IPS-15b (cell line): Measurements from ENCODE around the gene KIAA1755.
"Not testable (repeated sequence)": the region's sequence is repeated elsewhere in the genome, so short reads cannot be mapped to it uniquely, and the experiment has no call there.

Source experiments
- H3K27me3 ChIP-seq: one replicate; pipeline ENCODE4 v1.6.1; 2013; ENCODE audit warnings: low read length; ENCODE audit not compliant: control insufficient read depth, insufficient read depth
- H3K36me3 ChIP-seq: one replicate; pipeline ENCODE4 v1.6.1; 2013; ENCODE audit warnings: low read length; ENCODE audit not compliant: control insufficient read depth, insufficient read depth
- H3K4me1 ChIP-seq: one replicate; pipeline ENCODE4 v1.6.1; 2013; ENCODE audit warnings: mild to moderate bottlenecking, low read length; ENCODE audit not compliant: control insufficient read depth, insufficient read depth
- H3K4me3 ChIP-seq: one replicate; pipeline ENCODE4 v1.5.1; 2013; ENCODE audit warnings: low read depth, low read length
- H3K9ac ChIP-seq: one replicate; pipeline ENCODE4 v1.6.1; 2013; ENCODE audit warnings: low read depth, mild to moderate bottlenecking, low read length
- H3K9me3 ChIP-seq: one replicate; pipeline ENCODE4 v1.6.1; 2013; ENCODE audit warnings: mild to moderate bottlenecking, low read length; ENCODE audit not compliant: control insufficient read depth, insufficient read depth

The KIAA1755 gene

DNA sequence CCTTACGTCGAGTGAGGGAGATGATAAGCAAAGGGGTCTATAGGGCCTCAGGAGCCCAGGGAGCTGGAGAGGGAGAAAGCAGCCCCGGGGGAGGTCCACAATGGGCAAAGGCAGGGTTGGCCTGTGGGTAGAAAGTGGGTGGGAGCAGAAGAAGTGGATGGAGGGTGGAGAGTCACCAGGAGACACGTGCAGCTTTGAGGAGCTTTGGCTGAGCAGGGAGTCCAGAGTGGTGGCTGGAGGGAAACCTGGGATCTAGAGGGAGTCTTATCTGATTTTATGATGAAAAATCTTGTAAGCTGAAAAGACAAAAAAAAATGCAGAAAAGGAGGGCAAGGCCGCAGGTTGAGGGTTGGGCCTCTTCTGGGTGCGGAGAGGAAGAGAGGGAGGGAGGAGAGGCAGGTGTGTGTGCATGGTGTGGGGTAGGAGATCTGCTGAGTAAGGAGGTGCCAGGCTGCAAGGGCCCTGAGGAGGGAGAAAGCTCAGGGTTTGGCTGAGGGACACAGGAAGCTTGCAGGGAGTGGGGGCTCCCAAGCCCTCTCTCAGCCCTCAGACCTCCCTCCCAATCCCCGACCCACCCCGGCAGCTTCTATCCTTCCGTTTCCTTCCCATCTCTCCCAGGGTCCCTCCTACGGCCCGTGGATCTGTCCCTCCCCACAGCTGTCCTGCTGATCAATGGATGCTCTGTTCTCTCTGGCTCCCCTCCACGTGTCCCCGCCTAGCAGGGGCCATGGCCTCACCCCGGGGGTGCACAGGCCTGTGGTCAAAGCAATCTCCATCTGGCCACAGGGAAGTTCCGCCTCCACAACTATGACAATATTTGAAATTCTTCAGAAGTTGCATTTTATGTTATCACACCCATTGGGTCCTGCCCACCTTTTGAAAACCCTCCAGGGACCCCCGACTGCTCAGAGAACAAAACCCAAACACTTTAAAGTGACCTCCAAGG is 26.3 kb upstream of the KIAA1755 start:
- no peaks in the 10 kb centered on the region for H3K4me1 ChIP-seq
- H3K9ac ChIP-seq, result no peak overlapping the region
- no peak overlapping the region for H3K4me3 ChIP-seq
- no peaks in the 10 kb centered on the region for H3K36me3 ChIP-seq
- no peaks in the 10 kb centered on the region for H3K9me3 ChIP-seq
- H3K27me3 ChIP-seq, result no peaks in the 10 kb centered on the region

DNA sequence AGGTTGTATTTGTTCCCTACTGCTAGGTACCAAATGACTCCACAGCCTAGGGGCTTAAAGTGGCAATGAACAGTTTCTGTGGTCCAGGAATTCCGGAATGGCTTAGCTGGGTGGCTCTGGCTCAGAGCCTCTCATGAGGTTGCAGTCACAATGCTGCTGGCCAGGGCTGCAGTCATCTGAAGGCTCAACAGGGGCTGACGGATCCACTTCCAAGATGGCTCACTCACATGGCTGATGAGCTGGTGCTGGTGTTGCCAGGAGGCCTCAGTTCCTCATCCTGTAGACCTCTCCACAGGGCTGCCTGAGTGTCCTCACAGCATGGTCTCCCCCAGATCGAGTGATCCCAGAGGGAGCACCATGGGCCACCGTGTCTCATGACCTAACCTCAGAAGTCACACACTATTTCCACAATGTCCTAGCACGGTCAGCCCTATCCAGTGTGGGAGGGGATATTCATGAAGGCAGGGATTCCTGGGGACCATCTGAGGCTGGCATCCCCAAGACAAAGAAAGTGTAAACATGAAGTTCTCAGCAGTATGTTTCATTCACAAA is 24.4 kb upstream of the KIAA1755 start:
- H3K9me3 ChIP-seq, result peaks cover 3% of the 10 kb centered on the region
- no peak overlapping the region for H3K9ac ChIP-seq
- H3K4me3 ChIP-seq, result no peak overlapping the region
- no peaks in the 10 kb centered on the region for H3K4me1 ChIP-seq
- H3K27me3 ChIP-seq, result no peaks in the 10 kb centered on the region
- no peaks in the 10 kb centered on the region for H3K36me3 ChIP-seq

DNA sequence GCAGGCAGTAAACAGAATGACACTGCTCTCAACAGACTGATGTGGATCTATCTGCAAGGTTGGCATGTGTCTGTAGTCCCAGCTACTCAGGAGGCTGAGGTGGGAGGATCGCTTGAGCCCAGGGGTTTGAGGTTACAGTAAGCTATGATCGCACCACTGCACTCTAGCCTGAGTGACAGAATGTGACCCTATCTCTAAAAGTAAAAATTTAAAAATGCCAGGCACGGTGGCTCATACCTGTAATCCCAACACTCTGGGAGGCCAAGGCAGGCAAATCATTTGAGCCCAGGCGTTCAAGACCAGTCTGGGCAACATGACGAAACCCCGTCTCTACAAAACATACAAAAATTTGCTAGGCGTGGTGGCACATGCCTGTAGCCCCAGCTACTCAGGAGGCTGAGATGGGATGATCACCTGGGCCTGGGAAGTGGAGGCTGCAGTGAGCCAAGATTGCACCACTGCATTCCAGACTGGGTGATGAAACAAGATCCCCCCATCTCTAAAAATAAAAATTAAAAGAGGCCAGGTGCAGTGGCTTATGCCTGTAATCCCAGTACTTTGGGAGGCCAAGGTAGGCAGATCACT is 23.6 kb upstream of the KIAA1755 start:
- H3K27me3 ChIP-seq, H3K4me3 ChIP-seq, H3K9ac ChIP-seq, H3K9me3 ChIP-seq, H3K36me3 ChIP-seq, H3K4me1 ChIP-seq: not testable (repeated sequence)

DNA sequence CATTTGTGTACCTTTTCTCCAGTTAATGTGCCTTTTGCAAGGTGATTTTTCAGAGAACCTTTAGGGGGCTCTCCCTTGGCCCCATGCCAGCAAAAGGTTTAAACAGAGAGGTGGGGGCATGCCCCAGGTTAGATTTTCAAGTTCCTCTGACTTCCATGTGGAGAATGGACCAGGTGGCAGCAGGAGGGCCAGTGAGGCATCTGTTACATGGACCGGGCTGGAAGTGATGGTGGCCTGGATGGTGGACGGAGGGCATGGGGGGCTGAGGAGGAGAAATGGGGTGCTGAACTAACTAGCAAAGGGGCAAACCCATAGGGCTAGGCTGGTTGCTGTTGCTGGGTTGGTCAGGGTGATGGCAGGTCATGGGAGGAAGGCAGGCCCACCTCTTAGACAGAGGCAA is 22.7 kb upstream of the KIAA1755 start:
- Histone ChIP-seq H3K4me3 (no peak overlapping the region), H3K4me1 (no peaks in the 10 kb centered on the region), H3K9me3 (peaks cover 3% of the 10 kb centered on the region), H3K27me3 (no peaks in the 10 kb centered on the region), H3K36me3 (no peaks in the 10 kb centered on the region), H3K9ac (no peak overlapping the region)

DNA sequence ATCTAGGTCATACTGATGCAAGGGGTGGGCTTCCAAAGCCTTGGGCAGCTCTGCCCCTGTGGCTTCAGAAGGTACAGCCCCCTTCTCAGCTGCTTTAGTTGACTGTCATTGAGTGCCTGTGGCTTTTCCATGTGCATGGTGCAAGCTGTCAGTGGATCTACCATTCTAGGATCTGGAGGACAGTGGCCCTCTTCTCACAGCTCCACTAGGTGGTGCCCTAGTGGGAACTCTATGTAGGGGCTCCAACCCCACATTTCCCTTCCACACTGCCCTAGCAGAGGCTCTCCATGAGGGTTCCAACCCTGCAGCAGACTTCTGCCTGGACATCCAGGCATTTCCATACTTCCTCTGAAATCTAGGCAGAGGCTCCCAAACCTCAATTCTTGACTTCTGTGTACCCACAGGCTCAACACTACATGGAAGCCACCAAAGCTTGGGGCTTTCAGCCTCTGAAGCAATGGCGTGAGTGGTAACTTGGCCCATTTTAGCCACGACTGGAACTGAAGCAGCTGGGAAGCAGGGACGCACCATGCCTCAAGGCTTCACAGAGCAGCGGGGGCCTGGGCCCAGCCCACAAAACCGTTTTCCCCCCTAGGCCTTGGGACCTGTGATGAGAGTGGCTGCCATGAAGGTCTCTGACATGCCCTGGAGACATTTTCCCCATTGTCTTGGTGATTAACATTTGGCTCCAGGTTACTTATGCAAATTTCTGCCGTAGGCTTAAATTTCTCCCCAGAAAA is 20.8 kb upstream of the KIAA1755 start:
- not testable (repeated sequence) for H3K4me3 ChIP-seq, H3K27me3 ChIP-seq, H3K36me3 ChIP-seq, H3K9me3 ChIP-seq, H3K9ac ChIP-seq, H3K4me1 ChIP-seq

DNA sequence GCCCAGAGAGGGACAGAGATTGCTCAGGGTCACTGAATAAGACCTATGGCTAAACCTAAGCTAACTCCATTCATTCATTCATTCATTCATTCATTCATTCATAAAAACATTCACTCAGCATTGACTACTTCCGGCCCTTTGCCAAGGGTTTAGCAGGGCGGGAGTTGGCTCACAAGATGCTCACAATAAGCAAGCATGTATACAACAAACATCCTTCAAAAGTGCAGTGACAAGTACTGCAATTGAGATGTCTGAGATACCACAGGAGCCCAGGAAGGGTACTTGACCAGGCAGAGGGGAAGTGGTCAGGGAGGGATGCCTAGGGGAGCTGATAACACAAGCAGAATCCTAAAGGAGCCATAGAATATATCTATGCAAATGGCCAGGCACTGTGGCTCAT is 18.2 kb upstream of the KIAA1755 start:
- Histone ChIP-seq H3K36me3 (no peaks in the 10 kb centered on the region), H3K9me3 (peaks cover 3% of the 10 kb centered on the region), H3K27me3 (no peaks in the 10 kb centered on the region), H3K4me3 (no peak overlapping the region), H3K9ac (no peak overlapping the region), H3K4me1 (peaks cover 3% of the 10 kb centered on the region)

DNA sequence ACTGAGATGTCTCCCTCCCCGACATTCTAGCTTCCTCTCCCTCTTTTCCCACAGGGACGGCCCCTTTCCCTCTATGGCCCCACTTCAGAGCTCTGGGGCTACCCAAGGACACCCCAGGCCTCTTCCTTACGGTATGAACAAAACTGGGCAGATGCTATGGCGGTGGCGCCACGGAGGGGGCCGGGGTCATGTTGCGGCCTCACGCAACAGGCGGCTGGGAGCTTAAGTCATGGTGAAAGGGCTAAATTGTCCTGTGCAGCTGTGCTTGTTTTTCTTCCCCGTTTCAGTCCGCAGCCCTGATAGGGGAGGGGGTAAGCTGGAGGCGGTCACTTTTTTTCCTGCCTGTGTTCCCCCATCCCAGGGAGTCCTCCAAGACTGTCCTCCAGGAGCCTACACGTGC is 17.6 kb upstream of the KIAA1755 start:
- Histone ChIP-seq H3K9ac (no peak overlapping the region), H3K4me1 (peaks cover 3% of the 10 kb centered on the region), H3K36me3 (no peaks in the 10 kb centered on the region)

DNA sequence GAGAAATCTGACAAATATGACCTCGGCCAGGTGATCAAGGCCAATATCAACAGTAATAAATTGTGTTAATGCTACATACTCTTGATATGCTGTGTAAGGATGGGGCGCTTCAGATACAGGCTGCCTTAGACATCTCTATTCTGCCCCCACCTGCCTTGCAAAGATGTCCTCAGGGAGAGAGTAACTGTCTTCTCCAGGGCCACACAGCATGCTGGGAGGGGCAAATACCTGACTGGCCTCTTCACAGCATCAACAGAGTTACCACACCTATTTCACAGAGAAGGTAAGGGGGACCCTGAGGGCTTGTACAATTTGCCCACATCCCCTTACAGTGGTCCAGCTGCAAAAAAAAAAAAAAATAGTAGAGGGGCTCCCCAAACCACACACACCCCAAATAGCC is 17.2 kb upstream of the KIAA1755 start:
- Histone ChIP-seq H3K27me3 (no peaks in the 10 kb centered on the region), H3K4me3 (no peak overlapping the region), H3K9me3 (peaks cover 3% of the 10 kb centered on the region), H3K4me1 (peaks cover 3% of the 10 kb centered on the region), H3K9ac (no peak overlapping the region), H3K36me3 (no peaks in the 10 kb centered on the region)

More for the DNA sequence above, 17.6 kb upstream of the KIAA1755 start:
- Histone ChIP-seq H3K27me3 (no peaks in the 10 kb centered on the region), H3K4me3 (no peak overlapping the region), H3K9me3 (peaks cover 3% of the 10 kb centered on the region)

DNA sequence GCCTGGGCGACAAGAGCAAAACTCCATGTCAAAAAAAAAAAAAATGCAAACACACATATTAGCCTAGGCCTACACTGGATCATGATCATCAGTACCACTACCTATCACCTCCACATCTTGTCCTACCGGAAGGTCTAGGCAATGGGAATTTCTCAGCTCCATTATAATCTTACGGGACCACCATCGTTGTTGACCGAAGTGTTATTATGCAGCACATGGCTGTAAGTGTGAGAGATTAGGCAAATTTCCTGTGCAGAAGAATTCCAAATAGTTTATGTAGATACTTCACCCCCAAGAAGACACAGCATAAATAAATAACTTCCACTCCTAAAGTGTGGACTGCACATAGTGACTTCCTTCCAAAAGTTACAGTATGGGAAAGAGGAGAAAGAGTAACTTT is 16.8 kb upstream of the KIAA1755 start:
- H3K27me3 ChIP-seq, result no peaks in the 10 kb centered on the region
- peaks cover 3% of the 10 kb centered on the region for H3K9me3 ChIP-seq
- no peak overlapping the region for H3K9ac ChIP-seq
- no peaks in the 10 kb centered on the region for H3K36me3 ChIP-seq
- no peak overlapping the region for H3K4me3 ChIP-seq
- peaks cover 3% of the 10 kb centered on the region for H3K4me1 ChIP-seq

DNA sequence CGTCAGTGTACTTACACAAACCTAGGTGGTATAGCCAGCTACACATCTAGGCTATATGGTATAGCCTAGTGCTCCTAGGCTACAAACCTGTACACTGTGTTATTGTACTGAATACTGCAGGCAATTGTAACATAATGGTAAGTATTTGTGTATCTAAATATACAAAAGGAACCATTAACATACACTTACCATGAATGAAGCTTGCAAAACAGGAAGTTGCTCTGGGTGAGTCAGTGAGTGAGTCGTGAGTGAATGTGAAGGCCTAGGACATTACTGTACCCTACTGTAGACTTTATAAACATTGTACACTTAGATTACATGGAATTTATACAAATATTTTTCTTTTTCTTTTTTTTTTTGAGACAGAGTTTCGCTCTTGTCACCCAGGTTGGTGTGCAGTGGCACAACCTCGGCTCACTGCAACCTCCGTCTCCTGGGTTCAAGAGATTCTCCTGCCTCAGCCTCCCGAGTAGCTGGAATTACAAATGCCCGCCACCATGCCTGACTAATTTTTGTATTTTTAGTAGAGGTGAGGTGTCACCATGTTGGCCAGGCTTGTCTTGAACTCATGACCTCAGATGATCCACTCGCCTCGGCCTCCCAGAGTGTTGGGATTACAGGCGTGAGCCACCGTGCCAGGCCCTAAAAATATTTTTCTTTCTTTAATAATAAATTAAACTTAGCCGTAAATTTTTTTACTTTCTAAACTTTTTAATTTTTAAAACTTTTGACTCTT is 15.4 kb upstream of the KIAA1755 start:
- Histone ChIP-seq H3K4me1 (peaks cover 3% of the 10 kb centered on the region), H3K4me3 (no peak overlapping the region), H3K36me3 (no peaks in the 10 kb centered on the region), H3K27me3 (no peaks in the 10 kb centered on the region), H3K9me3 (no peaks in the 10 kb centered on the region), H3K9ac (no peak overlapping the region)

DNA sequence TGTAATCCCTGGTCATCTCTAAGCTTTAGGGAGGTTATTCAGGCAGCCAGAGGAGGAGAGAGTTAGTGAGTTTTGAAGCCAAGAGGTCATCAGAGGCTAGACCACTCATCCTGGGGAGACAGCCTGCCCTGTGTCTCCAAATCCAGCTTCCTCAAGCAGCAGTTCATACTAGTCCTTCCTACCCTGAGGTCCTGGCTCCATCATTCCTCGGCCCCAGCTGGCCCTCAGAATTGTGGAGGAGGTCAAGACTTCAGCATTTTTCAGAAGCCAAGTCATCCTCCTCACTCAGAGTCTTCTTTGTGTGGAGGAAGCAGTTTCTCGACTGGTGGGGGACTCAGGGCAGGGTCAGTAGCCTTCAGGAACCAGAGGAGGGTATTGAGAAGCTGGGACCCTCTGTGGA is 12.4 kb upstream of the KIAA1755 start:
- no peaks in the 10 kb centered on the region for H3K9me3 ChIP-seq
- H3K4me1 ChIP-seq, result peaks cover 3% of the 10 kb centered on the region
- no peak overlapping the region for H3K9ac ChIP-seq
- H3K27me3 ChIP-seq, result no peaks in the 10 kb centered on the region
- no peaks in the 10 kb centered on the region for H3K36me3 ChIP-seq
- no peak overlapping the region for H3K4me3 ChIP-seq
